ENCODE results near the gene PLCXD1. TPM values are rescaled to one million over a fixed set of nuclear protein-coding genes. Genes with fewer than 3 reads are reported as not detected.
"Not testable (repeated sequence)": the region's sequence is repeated elsewhere in the genome, so short reads cannot be mapped to it uniquely, and the experiment has no call there.

The PLCXD1 gene
- total and polyA plus RNA-seq, 12 donors: 1.2 to 14.5 (median 6.5) TPM

GRCh38 chrX:276581-277201 lies 4.5 kb upstream of the PLCXD1 start:
- intact Hi-C loops (cut with DNase I): no loop called here
- peak in 6 of 7 donors; percentile 23 to 68 (median 54) for DNase-seq
- H3K4me3 ChIP-seq: peak overlapping the region in 3 of 4 donors; percentile 7 to 62 (median 26)
- H3K27me3 ChIP-seq: no peaks in the 10 kb centered on the region
- H3K9me3 ChIP-seq (replicated peaks in 1 of 3): no peaks in the 10 kb centered on the region
- peaks cover 6 to 15% of the 10 kb centered on the region in 2 donors for H3K4me1 ChIP-seq (replicated peaks in 1 of 2)
- TF ChIP-seq POLR2A (IDR thresholded peaks at IDR 0.05) (no peak), CTCF (IDR thresholded peaks at IDR 0.05) (no peak)
- peak overlapping the region in 1 of 5 donors; percentile 14 for H3K27ac ChIP-seq
- WGBS, 4 donors: 0 to 3% (median 0%) methylated on average over 3 to 49 of the region's 49 CpGs
- H3K36me3 ChIP-seq (replicated peaks in 1 of 2): no peaks in the 10 kb centered on the region

GRCh38 chrX:279757-280604 lies 1.2 kb upstream of the PLCXD1 start:
- H3K4me3 ChIP-seq; H3K27ac ChIP-seq; H3K27me3 ChIP-seq; H3K9me3 ChIP-seq (replicated peaks in 1 of 3); H3K36me3 ChIP-seq (replicated peaks in 1 of 2); intact Hi-C loops (cut with DNase I): not testable (repeated sequence)
- peaks cover 6 to 15% of the 10 kb centered on the region in 2 donors for H3K4me1 ChIP-seq (replicated peaks in 1 of 2)
- WGBS, 4 donors: 66 to 92% (median 77%) methylated on average over 17 to 43 of the region's 45 CpGs
- DNase-seq: peak in 1 of 7 donors; percentile 8

DNA sequence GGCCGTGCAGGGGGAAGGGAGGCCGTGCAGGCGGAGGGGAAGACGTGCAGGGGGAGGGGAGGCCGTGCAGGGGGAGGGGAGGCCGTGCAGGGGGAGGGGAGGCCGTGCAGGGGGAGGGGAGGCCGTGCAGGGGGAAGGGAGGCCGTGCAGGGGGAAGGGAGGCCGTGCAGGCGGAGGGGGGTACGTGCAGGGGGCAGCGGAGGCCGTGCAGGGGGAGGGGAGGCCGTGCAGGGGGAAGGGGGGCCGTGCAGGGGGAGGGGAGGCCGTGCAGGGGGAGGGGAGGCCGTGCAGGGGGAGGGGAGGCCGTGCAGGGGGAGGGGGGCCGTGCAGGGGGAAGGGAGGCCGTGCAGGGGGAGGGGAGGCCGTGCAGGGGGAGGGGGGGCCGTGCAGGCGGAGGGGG lies 459 bp upstream of the PLCXD1 start:
- H3K27ac ChIP-seq; intact Hi-C loops (cut with DNase I): not testable (repeated sequence)

GRCh38 chrX:282000-282681 lies 960 bp downstream of the PLCXD1 start:
- H3K9me3 ChIP-seq (replicated peaks in 1 of 3); H3K4me3 ChIP-seq; H3K27me3 ChIP-seq; H3K36me3 ChIP-seq (replicated peaks in 1 of 2); intact Hi-C loops (cut with DNase I); H3K4me1 ChIP-seq (replicated peaks in 1 of 2); H3K27ac ChIP-seq: not testable (repeated sequence)
- peak in 1 of 7 donors; percentile 5 for DNase-seq
- WGBS, 4 donors: 77 to 86% (median 81%) methylated on average over 21 of the region's 21 CpGs

More for the DNA sequence above, 459 bp upstream of the PLCXD1 start:
- not testable (repeated sequence) for DNase-seq; H3K9me3 ChIP-seq (replicated peaks in 1 of 3); H3K27me3 ChIP-seq; H3K36me3 ChIP-seq (replicated peaks in 1 of 2)
- Histone ChIP-seq H3K4me3 (peak overlapping the region in 1 of 4 donors; percentile 29), H3K4me1 (replicated peaks in 1 of 2) (peaks cover 6 to 12% of the 10 kb centered on the region in 2 donors)
- 0 to 4% methylated on average over 2 to 8 of the region's 24 CpGs; no CpG with 5 or more reads in 2 of the 4 donors for WGBS, 4 donors

DNA sequence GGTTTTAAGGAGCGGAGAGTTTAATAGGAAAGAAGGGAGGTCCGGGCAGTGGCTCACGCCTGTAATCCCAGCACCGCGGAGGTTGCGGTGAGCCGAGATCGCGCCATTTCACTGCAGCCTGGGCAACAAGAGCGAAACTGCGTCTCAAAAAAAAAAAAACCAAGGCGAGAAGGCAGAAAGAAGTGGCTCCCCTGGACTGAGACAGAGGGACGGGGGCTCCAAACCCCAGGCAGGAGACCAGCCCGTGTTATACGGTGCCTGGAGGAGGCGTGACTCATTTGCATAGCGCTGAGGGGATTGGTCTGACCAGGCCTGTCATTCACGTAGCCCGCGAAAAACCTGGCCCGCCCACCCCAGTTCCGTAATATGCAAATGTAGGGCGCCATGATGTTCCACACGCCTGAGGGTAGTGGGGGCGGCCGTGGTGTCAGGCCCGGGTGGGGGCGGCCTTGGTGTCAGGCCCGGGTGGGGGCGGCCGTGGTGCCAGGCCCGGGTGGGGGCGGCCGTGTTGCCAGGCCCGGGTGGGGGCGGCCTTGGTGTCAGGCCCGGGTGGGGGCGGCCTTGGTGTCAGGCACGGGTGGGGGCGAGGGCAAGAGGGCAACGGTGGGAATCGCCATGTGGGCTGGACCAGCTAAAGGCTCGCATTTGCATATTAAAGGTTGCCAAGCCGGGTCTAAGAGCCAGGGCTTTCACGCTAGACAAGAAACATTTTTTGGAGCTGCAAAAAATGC lies 2.1 kb downstream of the PLCXD1 start:
- intact Hi-C loops (cut with DNase I): no loop called here
- no peaks in the 10 kb centered on the region for H3K27me3 ChIP-seq
- peak overlapping the region in 1 of 5 donors; percentile 67 for H3K27ac ChIP-seq
- H3K36me3 ChIP-seq (replicated peaks in 1 of 2): peaks cover 0 to under 1% of the 10 kb centered on the region in 2 donors
- H3K9me3 ChIP-seq (replicated peaks in 1 of 3): no peaks in the 10 kb centered on the region
- H3K4me1 ChIP-seq (replicated peaks in 1 of 2): no peaks in the 10 kb centered on the region
- 1 to 2% (median 1%) methylated on average over 26 to 45 of the region's 45 CpGs for WGBS, 4 donors
- TF ChIP-seq POLR2A (IDR thresholded peaks at IDR 0.05): no peak
- TF ChIP-seq CTCF (IDR thresholded peaks at IDR 0.05): no peak
- DNase-seq: peak; percentile 83 to 97 (median 91)
- peak overlapping the region in 2 of 4 donors; percentile 62 to 70 for H3K4me3 ChIP-seq
